Neural cell (in vitro differentiated cells): ENCODE measurements around the gene SLC28A3. TPM values are rescaled to one million over a fixed set of nuclear protein-coding genes. Genes with fewer than 3 reads are reported as not detected.

Experiments
- H2AFZ ChIP-seq: fragments of 200-600, 300-800 bp; sonication (generic), shearing (Covaris generic); 2 replicates; pipeline ENCODE4 v1.6.0; 2014; ENCODE audit warnings: low read depth, mild to moderate bottlenecking, antibody characterized with exemption, low read length, moderate library complexity
- H3F3A ChIP-seq: fragments of 200-600 bp; shearing (Covaris generic); 2 replicates; pipeline ENCODE4 v1.6.1; 2016; ENCODE audit warnings: mild to moderate bottlenecking, moderate library complexity, mixed read lengths, antibody characterized with exemption, low read length; ENCODE audit not compliant: insufficient read depth, poor library complexity, severe bottlenecking
- H3K27ac ChIP-seq: fragments of 200-600, 300-800 bp; sonication (generic), shearing (Covaris generic); 2 replicates; pipeline ENCODE4 v1.5.1; 2014; ENCODE audit warnings: mild to moderate bottlenecking, low read length, moderate library complexity
- H3K27me3 ChIP-seq: fragments of 300-800, 200-600 bp; sonication (generic), shearing (Covaris generic); 2 replicates; pipeline ENCODE4 v1.6.0; 2014; ENCODE audit warnings: mild to moderate bottlenecking, low read depth, low read length, moderate library complexity; ENCODE audit not compliant: insufficient read depth
- H3K36me3 ChIP-seq: fragments of 300-800, 200-600 bp; sonication (generic), shearing (Covaris generic); 2 replicates; pipeline ENCODE4 v1.5.1; 2014; ENCODE audit warnings: mild to moderate bottlenecking, antibody characterized with exemption, low read length, moderate library complexity; ENCODE audit not compliant: insufficient read depth
- H3K4me2 ChIP-seq: fragments of 300-800, 200-600 bp; sonication (generic), shearing (Covaris generic); 2 replicates; pipeline ENCODE4 v1.6.0; 2014; ENCODE audit warnings: mild to moderate bottlenecking, low read length
- H3K4me3 ChIP-seq: fragments of 300-800, 200-600 bp; sonication (generic), shearing (Covaris generic); 2 replicates; pipeline ENCODE4 v1.5.1; 2014; ENCODE audit warnings: mild to moderate bottlenecking, low read length, moderate library complexity
- H3K79me2 ChIP-seq: fragments of 200-600 bp; shearing (Covaris generic); replicated peaks from 2 replicates; pipeline ENCODE4 v1.6.0; 2014; ENCODE audit warnings: mild to moderate bottlenecking, low read length, moderate library complexity; ENCODE audit not compliant: insufficient read depth
- H3K9ac ChIP-seq: fragments of 300-800, 200-600 bp; sonication (generic), shearing (Covaris generic); 2 replicates; pipeline ENCODE4 v1.6.1; 2016; ENCODE audit warnings: mild to moderate bottlenecking, low read length, mixed read lengths
- H3K9me2 ChIP-seq: fragments of 200-600 bp; shearing (Covaris generic); 2 replicates; pipeline ENCODE4 v1.6.1; 2016; ENCODE audit warnings: mild to moderate bottlenecking, low read length, mixed read lengths; ENCODE audit not compliant: insufficient read depth
- H3K9me3 ChIP-seq: fragments of 200-600, 300-800 bp; sonication (generic), shearing (Covaris generic); 2 replicates; pipeline ENCODE4 v1.6.1; 2016; ENCODE audit warnings: mild to moderate bottlenecking, mixed run types, low read length, moderate library complexity, mixed read lengths
- H4K20me1 ChIP-seq: fragments of 200-600 bp; shearing (Covaris generic); 2 replicates; pipeline ENCODE4 v1.6.1; 2016; ENCODE audit warnings: mild to moderate bottlenecking, mixed run types; ENCODE audit not compliant: insufficient read depth
- EP300 ChIP-seq: fragments of 450-650 bp; conservative IDR thresholded peaks from 2 replicates; pipeline ENCODE4 v1.6.1; 2014; ENCODE audit warnings: antibody characterized with exemption, mild to moderate bottlenecking, moderate library complexity; ENCODE audit not compliant: poor library complexity, severe bottlenecking
- EZH2 ChIP-seq: fragments of 200-600, 300-800 bp; shearing (Covaris generic), sonication (generic); IDR thresholded peaks from 2 replicates; pipeline ENCODE4 v1.6.1; 2014; ENCODE audit warnings: antibody characterized with exemption, low read length, borderline replicate concordance, mild to moderate bottlenecking; ENCODE audit not compliant: insufficient read depth, poor library complexity, severe bottlenecking
- MXI1 ChIP-seq: fragments of 450-650 bp; conservative IDR thresholded peaks from 2 replicates; pipeline ENCODE4 v1.6.1; 2014; ENCODE audit warnings: antibody characterized with exemption, mild to moderate bottlenecking; ENCODE audit not compliant: poor library complexity, severe bottlenecking
- POLR2AphosphoS5 ChIP-seq: IDR thresholded peaks from 2 replicates; pipeline ENCODE4 v1.6.1; 2012
- RAD21 ChIP-seq: fragments of 450-650 bp; conservative IDR thresholded peaks from 2 replicates; pipeline ENCODE4 v1.6.1; 2014; ENCODE audit warnings: antibody characterized with exemption, mild to moderate bottlenecking, moderate library complexity
- REST ChIP-seq: IDR thresholded peaks from 2 replicates; pipeline ENCODE4 v1.6.1; 2012; ENCODE audit warnings: borderline replicate concordance
- SMC3 ChIP-seq: fragments of 450-650 bp; conservative IDR thresholded peaks from 2 replicates; pipeline ENCODE4 v1.6.1; 2014; ENCODE audit warnings: antibody characterized with exemption, mild to moderate bottlenecking, moderate library complexity; ENCODE audit not compliant: poor library complexity
- TAF1 ChIP-seq: IDR thresholded peaks from 2 replicates; pipeline ENCODE4 v1.6.1; 2012; ENCODE audit warnings: low read depth
- polyA plus RNA-seq: library from polyadenylated mRNA; depleted of rRNA; stranded (reverse); fragments of >200 nt; gene quantifications from 2 replicates; pipeline ENCODE4 v1.2.3, GENCODE V29; 2014
- TF ChIP-seq, protein P1 (sequence below): fragments of 450-650 bp; IDR thresholded peaks from 2 replicates; pipeline ENCODE4 v1.5.1; 2014; ENCODE audit warnings: antibody characterized with exemption, mild to moderate bottlenecking, moderate library complexity; ENCODE audit not compliant: poor library complexity, severe bottlenecking

The SLC28A3 gene
- polyA plus RNA-seq, 1 donor from 2014 or later: not detected

DNA sequence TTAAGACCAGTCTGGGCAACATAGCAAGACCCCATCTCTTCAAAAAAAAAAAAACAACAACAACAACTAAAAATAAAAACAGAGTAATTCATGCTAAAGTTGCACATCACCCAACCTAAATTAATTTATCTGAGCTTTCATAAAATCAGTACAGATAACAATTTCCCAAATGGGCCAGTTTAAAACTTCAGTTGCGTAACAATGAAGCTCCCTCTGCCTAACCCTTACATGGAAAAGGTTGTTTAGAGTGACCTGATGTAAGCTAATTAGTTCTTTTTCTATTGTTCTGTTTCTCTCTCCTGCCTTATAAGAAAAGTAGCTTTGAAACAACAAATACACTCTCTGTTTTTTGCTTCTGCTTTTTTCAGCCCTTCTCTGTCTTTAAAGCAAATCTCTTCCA, 46.2 kb upstream of the SLC28A3 start:
- TF ChIP-seq MXI1 (no peak), RAD21 (no peak), SMC3 (no peak), REST (no peak), EZH2 (no peak)
- TF ChIP-seq, protein P1, sequence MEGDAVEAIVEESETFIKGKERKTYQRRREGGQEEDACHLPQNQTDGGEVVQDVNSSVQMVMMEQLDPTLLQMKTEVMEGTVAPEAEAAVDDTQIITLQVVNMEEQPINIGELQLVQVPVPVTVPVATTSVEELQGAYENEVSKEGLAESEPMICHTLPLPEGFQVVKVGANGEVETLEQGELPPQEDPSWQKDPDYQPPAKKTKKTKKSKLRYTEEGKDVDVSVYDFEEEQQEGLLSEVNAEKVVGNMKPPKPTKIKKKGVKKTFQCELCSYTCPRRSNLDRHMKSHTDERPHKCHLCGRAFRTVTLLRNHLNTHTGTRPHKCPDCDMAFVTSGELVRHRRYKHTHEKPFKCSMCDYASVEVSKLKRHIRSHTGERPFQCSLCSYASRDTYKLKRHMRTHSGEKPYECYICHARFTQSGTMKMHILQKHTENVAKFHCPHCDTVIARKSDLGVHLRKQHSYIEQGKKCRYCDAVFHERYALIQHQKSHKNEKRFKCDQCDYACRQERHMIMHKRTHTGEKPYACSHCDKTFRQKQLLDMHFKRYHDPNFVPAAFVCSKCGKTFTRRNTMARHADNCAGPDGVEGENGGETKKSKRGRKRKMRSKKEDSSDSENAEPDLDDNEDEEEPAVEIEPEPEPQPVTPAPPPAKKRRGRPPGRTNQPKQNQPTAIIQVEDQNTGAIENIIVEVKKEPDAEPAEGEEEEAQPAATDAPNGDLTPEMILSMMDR: no peak
- H2AFZ ChIP-seq: no peak overlapping the region
- H4K20me1 ChIP-seq: no peaks in the 10 kb centered on the region
- no peak overlapping the region for H3K4me3 ChIP-seq
- H3F3A ChIP-seq: no peaks in the 10 kb centered on the region
- no peak overlapping the region for H3K27ac ChIP-seq
- H3K79me2 ChIP-seq: no peaks in the 10 kb centered on the region
- no peaks in the 10 kb centered on the region for H3K36me3 ChIP-seq
- no peak overlapping the region for H3K9ac ChIP-seq
- no peak overlapping the region for H3K4me2 ChIP-seq
- H3K9me2 ChIP-seq: no peaks in the 10 kb centered on the region
- no peaks in the 10 kb centered on the region for H3K9me3 ChIP-seq
- no peaks in the 10 kb centered on the region for H3K27me3 ChIP-seq

DNA sequence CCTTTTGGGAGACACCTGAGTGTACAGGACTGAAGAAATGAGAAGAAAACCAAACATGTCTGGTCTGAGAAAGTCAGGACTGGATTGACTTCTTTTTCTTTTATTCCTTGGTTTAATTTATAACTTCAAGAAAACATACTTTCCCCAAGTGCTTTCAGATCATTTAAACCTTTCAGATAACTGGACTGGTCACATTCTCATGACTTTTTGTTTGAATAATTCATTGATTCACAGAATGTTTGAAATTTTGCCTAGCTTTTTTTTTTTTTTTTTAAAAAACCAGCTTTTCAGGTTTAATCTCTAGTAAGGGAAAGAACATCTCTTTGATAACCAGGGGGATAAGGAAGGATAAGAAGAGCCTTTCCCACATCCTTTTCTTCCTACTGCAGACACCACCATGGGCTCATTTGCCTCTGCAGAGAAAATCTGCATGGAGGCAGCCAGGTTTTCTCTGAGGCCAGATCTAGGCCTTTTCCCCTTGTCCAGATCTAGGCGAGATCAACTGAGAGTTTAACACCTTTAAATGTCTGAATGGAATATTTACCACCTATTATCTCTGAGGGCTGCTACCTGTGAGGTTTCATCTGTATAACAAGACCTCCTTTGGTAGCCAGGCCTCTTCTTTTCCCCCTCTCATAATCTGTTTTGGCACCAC, 45.0 kb upstream of the SLC28A3 start:
- Histone ChIP-seq H3K9me2 (no peaks in the 10 kb centered on the region), H3K9ac (no peak overlapping the region), H3K27ac (no peak overlapping the region), H3F3A (no peaks in the 10 kb centered on the region), H2AFZ (no peak overlapping the region), H3K27me3 (no peaks in the 10 kb centered on the region), H3K4me3 (no peak overlapping the region), H3K36me3 (no peaks in the 10 kb centered on the region), H3K79me2 (no peaks in the 10 kb centered on the region), H3K9me3 (no peaks in the 10 kb centered on the region), H4K20me1 (no peaks in the 10 kb centered on the region), H3K4me2 (no peak overlapping the region)
- no peak for TF ChIP-seq EZH2
- no peak for TF ChIP-seq TAF1
- TF ChIP-seq REST: no peak
- no peak for TF ChIP-seq SMC3
- no peak for TF ChIP-seq POLR2AphosphoS5
- no peak for TF ChIP-seq EP300
- TF ChIP-seq MXI1: no peak
- TF ChIP-seq, protein P1: no peak
- no peak for TF ChIP-seq RAD21
